Transverse colon (tissue), 4 donors: ENCODE measurements around the gene EMC9. TPM values are rescaled to one million over a fixed set of nuclear protein-coding genes. Genes with fewer than 3 reads are reported as not detected.

Experiments used
- DNase-seq: peaks from one replicate; pipeline ENCODE4 v3.0.0-alpha.2; 2019
- H3K27ac ChIP-seq, 4 donors: fragments of 200-600 bp; sonication (generic); 2 replicates each; pipeline ENCODE4 v1.5.1; 2016 to 2018; ENCODE audit warnings: inconsistent platforms in 4 of 4
- H3K27me3 ChIP-seq: fragments of 200-600 bp; sonication (generic); 2 replicates; pipeline ENCODE4 v1.5.1; 2017; ENCODE audit warnings: inconsistent platforms
- H3K36me3 ChIP-seq, 4 donors: fragments of 200-600 bp; sonication (generic); 2 replicates each; pipeline ENCODE4 v1.5.1; 2017 to 2019; ENCODE audit warnings: inconsistent platforms in 4 of 4
- H3K4me1 ChIP-seq, 4 donors: fragments of 200-600 bp; sonication (generic); 2 replicates each; pipeline ENCODE4 v1.5.1; 2017 to 2020; ENCODE audit warnings: inconsistent platforms in 4 of 4
- H3K4me3 ChIP-seq, 4 donors: fragments of 200-600 bp; sonication (generic); 1 replicate in 1 of 4; 2 replicates in 3 of 4; pipeline versions ENCODE4 v1.5.1 to v1.6.1; 2017 to 2019; ENCODE audit warnings: inconsistent platforms in 4 of 4
- H3K9me3 ChIP-seq, 2 donors: fragments of 200-600 bp; sonication (generic); 2 replicates each; pipeline ENCODE4 v1.5.1; 2017 to 2019; ENCODE audit warnings: inconsistent platforms in 2 of 2
- CTCF ChIP-seq, 5 experiments: fragments of 200-600 bp in 3 of 5; fragments of 450-650 bp in 2 of 5; sonication (generic) in 3 of 5; IDR thresholded peaks; 1 replicate in 2 of 5; 2 replicates in 3 of 5; pipeline ENCODE4 v1.5.1; 2016 to 2017; ENCODE audit warnings: antibody characterized with exemption in 5 of 5, inconsistent platforms in 3 of 5, mild to moderate bottlenecking in 2 of 5, moderate library complexity in 1 of 5
- EP300 ChIP-seq: sonication (generic); formaldehyde crosslinking; IDR thresholded peaks from one replicate; pipeline ENCODE4 v1.6.1; 2017; ENCODE audit warnings: antibody characterized with exemption, low read depth
- POLR2A ChIP-seq: fragments of 450-650 bp; IDR thresholded peaks from one replicate; pipeline ENCODE4 v1.6.1; 2016; ENCODE audit warnings: antibody characterized with exemption, mild to moderate bottlenecking, moderate library complexity
- POLR2AphosphoS5 ChIP-seq, 3 donors: sonication (generic); formaldehyde crosslinking; IDR thresholded peaks; one replicate each; pipeline ENCODE4 v1.6.1; 2016; ENCODE audit warnings: antibody characterized with exemption in 3 of 3
- WGBS, 2 donors: methylation state at CpG; one replicate each; pipeline ENCODE4 v1.1.5; 2018; ENCODE audit warnings: low coverage in 1 of 2; 5-methylcytosine and 5-hydroxymethylcytosine counted together
- in situ Hi-C, 4 donors: fragments of 200-750 bp; cut with MboI; loops; one replicate each; pipeline versions ENCODE4 v1.15.0 to v1.15.1; 2017; ENCODE audit warnings: low sequenced_read_pairs in 3 of 4, low pct_ligation_motif_present in 1 of 4, low pct_unique_long_range_greater_than_20kb in 1 of 4
- intact Hi-C: fragments of 100-400 bp; cut with DNase I; formaldehyde crosslinking; loops from one replicate; pipeline ENCODE4 v1.15.1; 2023; ENCODE audit warnings: low total_unique reads
- small RNA-seq, 4 donors: library from RNA; depleted of rRNA; stranded (forward); fragments of <200 nt; gene quantifications; one replicate each; pipeline ENCODE3, GENCODE V24; 2016
- total RNA-seq, 4 donors: library from RNA; depleted of rRNA; stranded (reverse); fragments of >200 nt; gene quantifications; one replicate each; pipeline ENCODE4 v1.1.0, GENCODE V29; 2016

Gene EMC9
- total RNA-seq, 4 donors from 2014 or later: 2.2 to 15.4 (median 12.3) TPM; not detected in 1

DNA sequence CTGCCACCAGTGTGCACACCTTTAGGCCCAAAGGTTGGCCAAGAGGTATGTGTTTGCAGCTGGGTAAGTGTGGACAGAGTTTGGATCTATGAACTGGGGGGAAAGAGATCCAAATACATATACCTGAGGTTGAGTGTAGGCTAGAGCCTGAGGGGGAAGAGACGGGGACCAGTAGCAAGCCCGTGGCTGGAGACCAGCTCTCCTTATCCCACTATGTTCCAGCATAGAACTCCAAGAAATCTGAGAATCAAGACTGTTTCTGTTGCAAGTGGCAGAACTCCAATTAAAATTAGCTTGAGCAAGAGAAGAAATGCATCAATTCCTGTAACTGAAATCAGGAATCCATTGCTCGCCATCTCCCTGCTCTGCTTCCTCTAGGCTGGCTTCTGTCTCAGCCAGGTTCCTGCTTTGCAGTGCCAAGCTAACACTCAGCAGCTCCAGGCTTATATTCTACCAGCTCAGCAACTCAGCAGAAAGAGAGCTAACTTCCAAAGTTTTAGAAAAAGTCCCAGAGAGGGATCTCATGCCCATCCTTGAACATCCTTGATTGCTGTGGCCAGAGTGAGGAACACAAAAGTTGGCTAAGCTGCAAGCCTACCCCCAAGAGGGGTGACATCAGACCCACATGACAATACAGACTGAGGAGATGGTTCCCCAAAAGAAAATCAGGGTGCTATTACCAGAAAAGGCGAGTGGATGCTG, 48.7 kb downstream of the EMC9 start:
- H3K9me3 ChIP-seq: no peaks in the 10 kb centered on the region
- in situ Hi-C loops: loop anchor here in 1 of 4 donors (5.0 kb wide), 1 partner anchor 35 kb away; no protein-coding TSS in a partner anchor
- DNase-seq: no peak

GRCh38 chr14:24092110-24092504, 49.3 kb downstream of the EMC9 start:
- DNase-seq: peak; percentile 43
- intact Hi-C loops: loop anchor here (10.0 kb wide), 1 partner anchor 77 kb away; no protein-coding TSS in a partner anchor
- in situ Hi-C loops: loop anchor here in 1 of 4 donors (5.0 kb wide), 1 partner anchor 35 kb away; no protein-coding TSS in a partner anchor
- Histone ChIP-seq H3K4me1 (peaks cover 4 to 42% (median 19%) of the 10 kb centered on the region in 4 donors), H3K4me3 (no peak overlapping the region), H3K27me3 (no peaks in the 10 kb centered on the region), H3K27ac (peak overlapping the region; percentile 92 to 99 (median 97)), H3K9me3 (no peaks in the 10 kb centered on the region), H3K36me3 (no peaks in the 10 kb centered on the region)
- TF ChIP-seq CTCF (IDR thresholded peaks at IDR 0.05) (no peak), EP300 (no peak), POLR2A (no peak), POLR2AphosphoS5 (IDR thresholded peaks at IDR 0.05) (no peak)

More for the DNA sequence above, 48.7 kb downstream of the EMC9 start:
- Histone ChIP-seq H3K36me3 (no peaks in the 10 kb centered on the region), H3K27me3 (no peaks in the 10 kb centered on the region), H3K4me3 (no peak overlapping the region), H3K27ac (peak overlapping the region; percentile 92 to 99 (median 97)), H3K4me1 (peaks cover 4 to 42% (median 19%) of the 10 kb centered on the region in 4 donors)
- WGBS, 2 donors: 80 to 92% methylated on average over 1 to 4 of the region's 4 CpGs
- TF ChIP-seq POLR2AphosphoS5 (IDR thresholded peaks at IDR 0.05) (no peak), CTCF (IDR thresholded peaks at IDR 0.05) (no peak), POLR2A (no peak), EP300 (no peak)
- intact Hi-C loops: loop anchor here (10.0 kb wide), 1 partner anchor 78 kb away; no protein-coding TSS in a partner anchor

DNA sequence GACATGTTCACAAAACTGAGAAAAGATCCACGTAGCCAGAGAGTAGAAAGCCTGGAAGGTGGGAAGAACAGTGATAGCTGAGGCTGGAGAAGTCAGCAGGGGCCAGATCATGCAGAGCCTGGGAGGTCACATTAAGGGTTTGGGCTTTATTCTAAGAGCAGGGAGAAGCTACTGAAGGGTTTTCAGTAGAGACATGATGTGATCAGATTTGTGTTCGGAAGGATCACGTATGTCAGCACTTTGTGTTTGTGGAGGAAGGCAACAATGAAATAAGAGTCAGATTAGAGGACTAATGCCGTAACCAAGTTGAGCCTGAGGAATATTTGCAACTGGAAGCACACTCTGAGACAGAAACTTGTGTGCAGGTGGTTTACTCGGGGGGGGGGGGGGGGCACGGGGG, 51.5 kb downstream of the EMC9 start:
- TF ChIP-seq CTCF (IDR thresholded peaks at IDR 0.05): no peak
- TF ChIP-seq EP300: no peak
- Histone ChIP-seq H3K9me3 (no peaks in the 10 kb centered on the region), H3K27me3 (no peaks in the 10 kb centered on the region), H3K27ac (no peak overlapping the region), H3K4me1 (peaks cover 4 to 31% (median 14%) of the 10 kb centered on the region in 4 donors), H3K4me3 (no peak overlapping the region), H3K36me3 (no peaks in the 10 kb centered on the region)
- no peak for DNase-seq
- in situ Hi-C loops (loop anchor here in 1 of 4 donors (5.0 kb wide), 1 partner anchor 33 kb away; no protein-coding TSS in a partner anchor), intact Hi-C loops (loop anchor here (10.0 kb wide), 1 partner anchor 75 kb away; no protein-coding TSS in a partner anchor)
- WGBS, 2 donors: 85 to 89% methylated on average over 3 to 6 of the region's 6 CpGs

Small RNA genes within 50 kb of the gene (small RNA-seq; reads per million reads assigned to genes)
- gene AL136295.4: 0 reads per million in 4 donors
- 0 to 0.28 (median 0) reads per million in 4 donors for gene IPO4
- 0 to 0.12 (median 0) reads per million in 4 donors for gene IRF9
- 0.18 to 1.5 (median 0.99) reads per million in 4 donors for gene RNA5SP383

Other genes with a start within 250 kb of the EMC9 start
- 10 to 100 TPM; 29.9 to 54.9 (median 42.6) TPM for gene DHRS4, start 187.8 kb downstream of the EMC9 start, total RNA-seq
- 10 to 100 TPM; 18.1 to 38.9 (median 27.6) TPM for gene DHRS4L2, start 152.7 kb downstream of the EMC9 start, total RNA-seq
- gene CARMIL3, start 89.6 kb downstream of the EMC9 start, total RNA-seq: 1 to 10 TPM in 3 of 4 donors, under 1 TPM in 1; 0.20 to 4.1 (median 3.0) TPM
- gene CPNE6, start 70.0 kb downstream of the EMC9 start, total RNA-seq: 1 to 10 TPM in 1 of 4 donors, not detected in 3; 3.4 TPM
- 100 to 1,000 TPM in 3 of 4 donors, 10 to 100 TPM in 1; 74.4 to 238 (median 130) TPM for gene PCK2, start 47.3 kb downstream of the EMC9 start, total RNA-seq
- gene DCAF11, start 26.8 kb downstream of the EMC9 start, total RNA-seq: 100 to 1,000 TPM in 3 of 4 donors, 10 to 100 TPM in 1; 86.4 to 267 (median 198) TPM
- 1 to 10 TPM in 3 of 4 donors, not detected in 1; 1.1 to 2.9 (median 1.6) TPM for gene NRL, start 26.6 kb downstream of the EMC9 start, total RNA-seq
- 1 to 10 TPM in 2 of 4 donors, not detected in 2; 1.4 to 1.6 TPM for gene FITM1, start 10.9 kb downstream of the EMC9 start, total RNA-seq
- gene PSME1, start 5.4 kb downstream of the EMC9 start, total RNA-seq: 100 to 1,000 TPM in 2 of 4 donors, 10 to 100 TPM in 2; 38.8 to 198 (median 132) TPM
- gene PSME2, start 5.0 kb upstream of the EMC9 start, total RNA-seq: 10 to 100 TPM; 59.5 to 69.8 (median 68.5) TPM
- 100 to 1,000 TPM in 1 of 4 donors, 10 to 100 TPM in 3; 56.7 to 258 (median 71.2) TPM for gene RNF31, start 5.9 kb upstream of the EMC9 start, total RNA-seq
- gene IRF9, start 19.7 kb upstream of the EMC9 start, total RNA-seq: 10 to 100 TPM; 44.2 to 81.9 (median 52.4) TPM
- 100 to 1,000 TPM in 1 of 4 donors, 10 to 100 TPM in 3; 11.3 to 112 (median 31.2) TPM for gene REC8, start 30.5 kb upstream of the EMC9 start, total RNA-seq
- gene IPO4, start 47.2 kb upstream of the EMC9 start, total RNA-seq: 10 to 100 TPM in 3 of 4 donors, 1 to 10 TPM in 1; 10.0 to 60.5 (median 37.3) TPM
- 100 to 1,000 TPM in 1 of 4 donors, 10 to 100 TPM in 3; 32.9 to 127 (median 63.9) TPM for gene TM9SF1, start 53.9 kb upstream of the EMC9 start, total RNA-seq
- not detected for gene TSSK4, start 64.1 kb upstream of the EMC9 start, total RNA-seq
- 10 to 100 TPM in 3 of 4 donors, 1 to 10 TPM in 1; 7.0 to 81.3 (median 59.0) TPM for gene CHMP4A, start 71.9 kb upstream of the EMC9 start, total RNA-seq
- 100 to 1,000 TPM in 1 of 4 donors, 10 to 100 TPM in 3; 11.1 to 116 (median 40.2) TPM for gene MDP1, start 74.5 kb upstream of the EMC9 start, total RNA-seq
- gene NEDD8, start 90.8 kb upstream of the EMC9 start, total RNA-seq: 100 to 1,000 TPM in 1 of 4 donors, 10 to 100 TPM in 3; 42.2 to 113 (median 69.9) TPM
- 10 to 100 TPM in 3 of 4 donors, 1 to 10 TPM in 1; 4.2 to 72.5 (median 46.3) TPM for gene GMPR2, start 91.3 kb upstream of the EMC9 start, total RNA-seq
- gene TINF2, start 101.0 kb upstream of the EMC9 start, total RNA-seq: 100 to 1,000 TPM in 1 of 4 donors, 10 to 100 TPM in 3; 26.9 to 120 (median 42.2) TPM
- 10 to 100 TPM in 1 of 4 donors, 1 to 10 TPM in 2, not detected in 1; 1.4 to 96.5 (median 2.2) TPM for gene TGM1, start 121.6 kb upstream of the EMC9 start, total RNA-seq
- 100 to 1,000 TPM in 1 of 4 donors, 10 to 100 TPM in 3; 47.3 to 227 (median 53.0) TPM for gene RABGGTA, start 130.0 kb upstream of the EMC9 start, total RNA-seq
- gene DHRS1, start 158.2 kb upstream of the EMC9 start, total RNA-seq: 100 to 1,000 TPM in 1 of 4 donors, 10 to 100 TPM in 3; 84.2 to 106 (median 94.6) TPM
- gene NOP9, start 158.3 kb upstream of the EMC9 start, total RNA-seq: 10 to 100 TPM; 18.8 to 20.9 (median 19.3) TPM
- gene CIDEB, start 166.4 kb upstream of the EMC9 start, total RNA-seq: 100 to 1,000 TPM in 1 of 4 donors, 10 to 100 TPM in 2, 1 to 10 TPM in 1; 6.7 to 168 (median 23.6) TPM
- gene LTB4R2, start 168.5 kb upstream of the EMC9 start, total RNA-seq: 10 to 100 TPM in 1 of 4 donors, 1 to 10 TPM in 3; 4.4 to 81.5 (median 7.1) TPM
- gene LTB4R, start 169.9 kb upstream of the EMC9 start, total RNA-seq: 1 to 10 TPM; 1.1 to 8.3 (median 6.2) TPM
- 10 to 100 TPM in 3 of 4 donors, 1 to 10 TPM in 1; 7.9 to 74.8 (median 21.3) TPM for gene ADCY4, start 193.5 kb upstream of the EMC9 start, total RNA-seq
- gene RIPK3, start 198.4 kb upstream of the EMC9 start, total RNA-seq: 100 to 1,000 TPM in 1 of 4 donors, 10 to 100 TPM in 3; 19.3 to 156 (median 53.6) TPM
- gene NFATC4, start 226.6 kb upstream of the EMC9 start, total RNA-seq: 10 to 100 TPM; 13.4 to 58.0 (median 20.9) TPM